Measurements from ENCODE around the gene POU6F2.

DNA sequence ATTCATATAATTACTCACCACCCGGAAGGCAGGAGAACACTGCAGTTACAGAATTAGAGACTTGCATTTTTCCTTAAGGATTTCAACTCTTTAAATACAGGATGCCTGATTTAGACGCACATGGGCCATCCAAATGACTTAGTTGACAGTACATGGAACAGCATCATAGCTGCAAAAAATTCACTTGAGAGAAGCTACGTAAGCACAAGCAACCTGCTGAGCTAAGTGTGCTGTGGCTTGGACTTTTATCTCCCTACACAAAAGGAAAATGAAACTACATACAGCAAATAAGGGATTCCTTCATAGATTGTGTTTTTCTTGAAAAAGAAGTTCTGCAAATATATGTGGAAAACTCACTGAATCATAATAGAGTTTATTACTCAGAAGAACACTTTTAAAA lies 152.6 kb downstream of the POU6F2 start:
- TF ChIP-seq, protein P1, sequence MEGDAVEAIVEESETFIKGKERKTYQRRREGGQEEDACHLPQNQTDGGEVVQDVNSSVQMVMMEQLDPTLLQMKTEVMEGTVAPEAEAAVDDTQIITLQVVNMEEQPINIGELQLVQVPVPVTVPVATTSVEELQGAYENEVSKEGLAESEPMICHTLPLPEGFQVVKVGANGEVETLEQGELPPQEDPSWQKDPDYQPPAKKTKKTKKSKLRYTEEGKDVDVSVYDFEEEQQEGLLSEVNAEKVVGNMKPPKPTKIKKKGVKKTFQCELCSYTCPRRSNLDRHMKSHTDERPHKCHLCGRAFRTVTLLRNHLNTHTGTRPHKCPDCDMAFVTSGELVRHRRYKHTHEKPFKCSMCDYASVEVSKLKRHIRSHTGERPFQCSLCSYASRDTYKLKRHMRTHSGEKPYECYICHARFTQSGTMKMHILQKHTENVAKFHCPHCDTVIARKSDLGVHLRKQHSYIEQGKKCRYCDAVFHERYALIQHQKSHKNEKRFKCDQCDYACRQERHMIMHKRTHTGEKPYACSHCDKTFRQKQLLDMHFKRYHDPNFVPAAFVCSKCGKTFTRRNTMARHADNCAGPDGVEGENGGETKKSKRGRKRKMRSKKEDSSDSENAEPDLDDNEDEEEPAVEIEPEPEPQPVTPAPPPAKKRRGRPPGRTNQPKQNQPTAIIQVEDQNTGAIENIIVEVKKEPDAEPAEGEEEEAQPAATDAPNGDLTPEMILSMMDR (conservative IDR thresholded peaks at IDR 0.05 in 1 of 2, IDR thresholded peaks at IDR 0.05 in 1 of 2; ENCODE audit: low read depth in 1 of 2, low read length in 2 of 2), result no peak
- no peak for TF ChIP-seq EZH2 (IDR thresholded peaks at IDR 0.05; ENCODE audit: low read length, missing control alignments)

Data from fibroblast of lung (primary cell).